ENCODE data around the gene SLC48A1.

Gene SLC48A1

DNA sequence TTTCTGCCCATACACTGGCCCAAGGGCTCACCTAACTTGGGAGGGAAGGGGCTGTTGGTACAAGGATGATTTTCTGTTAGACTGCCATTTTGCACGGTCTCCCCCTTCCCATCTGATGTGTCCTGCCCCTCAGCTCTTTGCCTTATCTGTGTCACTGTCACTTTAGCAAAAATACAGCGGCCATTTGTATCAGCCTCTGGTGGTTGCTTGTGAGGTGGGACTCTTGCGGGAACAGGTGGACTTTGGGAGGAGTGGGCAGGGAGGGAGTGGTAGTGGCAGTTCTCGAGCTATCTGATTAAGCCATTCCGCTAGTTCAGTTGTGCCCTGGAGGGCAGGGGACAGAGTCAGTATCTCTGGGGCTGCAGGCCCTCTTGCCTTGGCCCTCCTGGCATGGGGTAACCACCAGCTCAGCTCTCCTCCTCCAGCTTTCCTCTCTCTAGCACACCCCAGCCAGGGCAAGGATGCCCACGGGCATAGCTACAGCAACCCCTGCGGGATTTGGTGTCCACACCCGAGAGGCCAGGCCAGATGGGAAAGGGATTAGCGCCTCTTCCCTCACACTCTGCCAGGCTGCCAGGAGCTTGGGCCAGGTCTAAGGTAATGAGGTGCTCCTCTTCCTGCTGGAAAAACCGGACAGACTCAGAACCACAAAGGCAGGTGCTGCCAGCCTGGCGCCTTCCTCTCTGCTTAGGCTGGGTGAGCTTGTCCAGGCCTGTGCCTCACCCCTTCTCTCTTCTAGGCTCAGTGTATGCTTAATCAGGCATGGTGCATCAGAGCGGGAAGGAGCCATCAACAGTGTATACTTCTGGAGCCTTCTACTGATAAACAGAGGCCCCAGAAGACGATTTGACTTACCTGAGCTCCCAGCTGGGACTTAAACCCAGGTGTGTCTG lies 8.7 kb downstream of the SLC48A1 start:
- TF ChIP-seq, protein P1, sequence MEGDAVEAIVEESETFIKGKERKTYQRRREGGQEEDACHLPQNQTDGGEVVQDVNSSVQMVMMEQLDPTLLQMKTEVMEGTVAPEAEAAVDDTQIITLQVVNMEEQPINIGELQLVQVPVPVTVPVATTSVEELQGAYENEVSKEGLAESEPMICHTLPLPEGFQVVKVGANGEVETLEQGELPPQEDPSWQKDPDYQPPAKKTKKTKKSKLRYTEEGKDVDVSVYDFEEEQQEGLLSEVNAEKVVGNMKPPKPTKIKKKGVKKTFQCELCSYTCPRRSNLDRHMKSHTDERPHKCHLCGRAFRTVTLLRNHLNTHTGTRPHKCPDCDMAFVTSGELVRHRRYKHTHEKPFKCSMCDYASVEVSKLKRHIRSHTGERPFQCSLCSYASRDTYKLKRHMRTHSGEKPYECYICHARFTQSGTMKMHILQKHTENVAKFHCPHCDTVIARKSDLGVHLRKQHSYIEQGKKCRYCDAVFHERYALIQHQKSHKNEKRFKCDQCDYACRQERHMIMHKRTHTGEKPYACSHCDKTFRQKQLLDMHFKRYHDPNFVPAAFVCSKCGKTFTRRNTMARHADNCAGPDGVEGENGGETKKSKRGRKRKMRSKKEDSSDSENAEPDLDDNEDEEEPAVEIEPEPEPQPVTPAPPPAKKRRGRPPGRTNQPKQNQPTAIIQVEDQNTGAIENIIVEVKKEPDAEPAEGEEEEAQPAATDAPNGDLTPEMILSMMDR (conservative IDR thresholded peaks at IDR 0.05) = no peak

DNA sequence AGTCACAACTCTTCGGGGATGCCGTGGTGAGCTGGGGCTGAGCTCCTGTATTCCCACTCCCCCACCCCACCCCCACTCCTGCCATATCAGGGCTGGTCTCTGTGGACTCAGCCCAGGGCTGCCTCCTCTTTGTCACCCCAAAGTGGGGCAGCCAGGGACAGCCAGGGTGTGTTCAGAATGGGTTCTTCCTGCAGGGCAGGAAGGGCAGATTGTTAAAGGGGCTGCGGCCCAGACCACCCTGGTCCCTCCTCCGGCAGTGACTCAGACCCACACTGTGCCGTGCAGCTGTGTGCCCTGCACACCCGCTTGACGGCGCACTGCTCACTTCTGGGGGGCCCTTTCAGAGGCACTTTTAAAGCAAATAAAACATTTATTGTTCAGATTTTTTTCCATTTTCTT lies 9.3 kb downstream of the SLC48A1 start:
- H3K27ac ChIP-seq = peak overlapping the region; percentile 18; the same call in 1 of the 2 replicates
- TF ChIP-seq, protein P1 (conservative IDR thresholded peaks at IDR 0.05) = no peak

More for the DNA sequence above, 8.7 kb downstream of the SLC48A1 start:
- H3K27ac ChIP-seq = peak overlapping the region; percentile 18; the same call in 1 of the 2 replicates

DNA sequence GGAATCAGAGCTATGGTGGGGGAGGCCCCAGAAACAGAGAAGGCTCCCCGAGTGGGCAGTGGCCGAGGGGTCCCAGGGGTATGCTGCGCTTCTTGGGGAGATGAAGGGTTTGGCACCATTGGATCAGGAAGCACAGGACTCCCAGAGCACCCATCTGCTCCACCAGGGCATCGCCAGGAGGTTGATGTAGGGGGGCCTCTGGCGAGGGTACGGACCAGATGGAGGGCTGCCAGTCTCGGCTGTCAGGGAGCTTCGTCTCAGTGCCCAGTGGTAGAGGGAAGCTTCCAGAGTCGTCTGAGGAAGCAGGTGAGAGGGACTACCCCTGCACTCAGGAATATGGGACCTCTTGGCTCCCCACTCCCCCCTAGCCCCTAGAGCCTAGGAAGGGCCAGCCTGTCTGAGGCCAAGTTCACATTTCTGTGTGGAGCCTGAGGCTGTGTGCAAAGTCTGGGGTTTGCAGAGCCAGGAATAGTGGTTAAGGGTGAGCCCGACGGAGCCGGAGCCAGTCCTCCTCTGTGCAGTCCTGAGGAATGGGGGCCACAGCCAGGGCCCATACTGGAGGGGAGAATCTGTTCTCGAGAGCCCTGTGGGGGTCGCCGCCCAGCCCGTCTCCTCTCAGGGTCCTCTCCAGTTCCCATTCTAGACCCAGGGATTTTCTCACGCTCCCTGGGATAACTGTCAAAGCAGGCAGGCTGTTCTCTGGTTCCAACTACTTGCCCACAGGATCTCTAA lies 10.2 kb downstream of the SLC48A1 start:
- H3K27ac ChIP-seq = no peak overlapping the region
- TF ChIP-seq, protein P1 (conservative IDR thresholded peaks at IDR 0.05) = no peak

DNA sequence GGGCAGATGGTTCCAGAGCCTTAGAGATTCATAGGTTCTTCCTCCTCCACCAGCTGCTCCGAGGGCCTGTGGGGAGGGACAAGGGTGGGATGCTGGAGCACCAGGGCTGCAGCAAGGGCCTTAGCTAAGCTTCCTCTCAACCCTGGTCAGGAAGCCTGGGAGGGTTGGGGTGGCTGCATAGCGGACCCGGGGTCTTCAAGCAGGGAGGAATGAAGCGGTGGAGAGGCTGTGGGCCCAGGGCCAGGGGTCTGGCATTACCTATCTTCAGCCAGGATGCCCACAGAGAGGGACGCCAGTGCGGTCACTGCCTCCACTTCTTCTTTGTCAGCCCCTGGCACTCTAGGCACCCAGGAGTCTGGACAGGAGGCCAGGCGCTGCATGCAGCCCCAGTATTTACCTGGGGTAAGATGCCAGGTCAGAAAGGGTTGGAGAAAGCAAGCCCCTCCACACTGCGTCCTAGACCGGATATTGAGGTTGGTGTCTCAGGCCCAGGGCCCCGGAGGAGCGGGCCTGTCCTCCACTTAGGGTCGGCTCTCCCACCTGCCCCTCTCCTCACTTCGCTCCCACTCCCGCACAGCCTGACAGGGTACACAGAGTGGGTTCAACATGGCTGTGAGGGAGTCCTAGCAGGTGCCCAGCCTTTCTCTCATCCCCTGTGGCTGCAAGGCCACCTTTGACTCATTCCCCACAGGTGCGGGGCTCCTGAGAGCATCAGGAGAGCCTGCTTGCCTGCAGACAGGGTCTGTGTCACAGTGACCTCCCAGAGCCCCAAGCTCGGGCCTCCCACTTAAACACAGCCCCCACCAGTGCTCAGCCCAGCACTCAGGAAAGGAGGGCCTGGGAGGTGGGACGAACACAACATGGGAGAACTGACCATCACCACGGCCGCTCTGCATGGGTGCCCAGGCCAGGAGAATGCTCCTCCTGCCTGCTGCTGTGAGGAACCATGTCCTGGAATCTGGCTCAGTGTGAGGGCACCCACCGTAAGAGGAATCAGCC lies 11.1 kb downstream of the SLC48A1 start:
- TF ChIP-seq, protein P1 (conservative IDR thresholded peaks at IDR 0.05) = no peak

DNA sequence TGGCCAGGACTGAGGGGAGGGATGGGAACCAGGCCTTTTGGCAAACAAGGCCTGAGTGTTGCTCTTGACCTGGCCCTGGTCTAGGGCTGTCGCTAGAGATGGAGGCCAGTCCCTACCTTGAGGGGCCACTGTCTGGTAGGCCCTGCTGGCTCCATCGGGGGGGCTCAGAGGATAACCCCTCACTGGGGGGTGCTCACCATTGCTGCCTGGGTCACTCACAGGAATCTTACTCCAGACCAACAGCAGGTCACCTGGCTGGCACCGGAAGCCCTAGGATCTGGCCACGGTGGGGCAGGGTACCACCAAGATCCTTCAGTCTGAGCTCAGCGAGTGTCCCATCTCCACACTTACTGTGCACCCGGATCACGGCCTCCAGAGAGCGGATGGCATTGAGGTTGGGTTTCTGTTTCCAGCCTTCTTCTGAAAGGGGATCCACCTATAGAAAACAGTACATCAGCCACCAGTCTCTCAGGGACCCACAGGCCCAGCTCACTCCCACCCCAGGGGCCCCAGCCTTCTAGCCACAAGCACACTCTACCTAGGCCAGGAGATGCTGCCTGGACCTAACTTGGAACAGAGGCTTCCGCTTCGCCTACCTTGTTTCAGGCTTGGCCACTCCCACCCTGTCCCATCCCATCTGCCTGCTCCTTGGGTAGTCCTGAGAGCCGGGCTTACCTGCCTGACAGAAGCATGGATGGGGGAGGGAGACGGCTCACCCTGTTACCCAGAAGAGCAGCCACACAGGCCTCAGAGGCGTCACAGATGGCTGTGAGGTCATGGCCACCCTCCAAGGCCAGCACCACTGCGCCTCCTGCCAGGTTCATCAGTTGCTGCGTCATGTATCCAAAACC lies 12.2 kb downstream of the SLC48A1 start:
- TF ChIP-seq, protein P1 (conservative IDR thresholded peaks at IDR 0.05) = no peak
- H3K27ac ChIP-seq = no peak overlapping the region

More for the DNA sequence above, 11.1 kb downstream of the SLC48A1 start:
- no peak overlapping the region for H3K27ac ChIP-seq

DNA sequence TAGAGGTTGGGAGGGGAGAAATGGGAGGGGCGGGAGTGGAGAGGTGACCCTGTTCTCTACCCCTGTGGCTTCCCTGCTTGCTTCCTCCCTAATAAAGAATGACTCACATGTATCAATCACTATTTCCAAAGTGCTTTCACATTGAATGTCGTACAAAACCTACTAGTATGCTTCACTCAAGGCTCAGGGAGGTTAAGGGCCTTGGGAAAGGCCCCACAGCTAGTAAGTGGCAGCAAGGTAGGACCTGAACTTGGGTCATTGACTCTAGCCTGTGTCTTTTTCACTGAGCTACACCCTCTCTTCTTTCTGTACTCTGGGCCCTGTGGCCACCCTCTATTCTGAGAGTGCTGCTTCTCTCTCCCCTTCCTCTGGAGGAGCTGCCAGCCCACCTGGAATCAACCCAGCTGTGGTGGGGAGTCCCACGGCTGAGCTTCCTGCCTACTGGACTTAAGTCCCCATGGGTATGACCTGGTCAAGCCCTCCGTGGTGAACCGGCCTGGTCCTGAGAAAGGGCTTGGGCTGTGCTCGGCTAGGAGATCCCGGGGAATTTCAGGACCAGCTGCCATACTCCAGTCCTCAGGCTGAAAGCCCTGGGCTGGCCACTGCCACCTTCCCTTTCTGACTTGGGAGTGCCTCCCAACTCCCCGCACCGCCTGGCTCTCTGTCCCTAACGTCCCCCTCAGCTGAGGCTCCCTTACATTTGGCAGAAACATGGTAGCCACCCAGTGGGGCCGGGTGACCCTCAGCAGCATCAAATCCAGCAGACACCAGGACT lies 13.0 kb downstream of the SLC48A1 start:
- no peak overlapping the region for H3K27ac ChIP-seq
- TF ChIP-seq, protein P1 (conservative IDR thresholded peaks at IDR 0.05) = no peak

Data from VCaP (cell line).